IPS-15b (cell line): ENCODE data around the gene KIFC3.
"Not testable (repeated sequence)": the region's sequence is repeated elsewhere in the genome, so short reads cannot be mapped to it uniquely, and the experiment has no call there.

ENCODE experiments used
- H3K27me3 ChIP-seq: one replicate; pipeline ENCODE4 v1.6.1; 2013; ENCODE audit warnings: low read length; ENCODE audit not compliant: control insufficient read depth, insufficient read depth
- H3K36me3 ChIP-seq: one replicate; pipeline ENCODE4 v1.6.1; 2013; ENCODE audit warnings: low read length; ENCODE audit not compliant: control insufficient read depth, insufficient read depth
- H3K4me1 ChIP-seq: one replicate; pipeline ENCODE4 v1.6.1; 2013; ENCODE audit warnings: mild to moderate bottlenecking, low read length; ENCODE audit not compliant: control insufficient read depth, insufficient read depth
- H3K4me3 ChIP-seq: one replicate; pipeline ENCODE4 v1.5.1; 2013; ENCODE audit warnings: low read depth, low read length
- H3K9ac ChIP-seq: one replicate; pipeline ENCODE4 v1.6.1; 2013; ENCODE audit warnings: low read depth, mild to moderate bottlenecking, low read length
- H3K9me3 ChIP-seq: one replicate; pipeline ENCODE4 v1.6.1; 2013; ENCODE audit warnings: mild to moderate bottlenecking, low read length; ENCODE audit not compliant: control insufficient read depth, insufficient read depth

KIFC3 gene

GRCh38 chr16:57725554-57725953, 76.7 kb downstream of the KIFC3 start:
- no peak overlapping the region for H3K4me3 ChIP-seq
- no peak overlapping the region for H3K9ac ChIP-seq
- H3K36me3 ChIP-seq: no peaks in the 10 kb centered on the region
- H3K9me3 ChIP-seq: no peaks in the 10 kb centered on the region
- H3K4me1 ChIP-seq: no peaks in the 10 kb centered on the region
- H3K27me3 ChIP-seq: no peaks in the 10 kb centered on the region

GRCh38 chr16:57725151-57725550, 77.1 kb downstream of the KIFC3 start:
- Histone ChIP-seq H3K4me1 (no peaks in the 10 kb centered on the region), H3K36me3 (no peaks in the 10 kb centered on the region), H3K4me3 (no peak overlapping the region), H3K9ac (no peak overlapping the region), H3K27me3 (no peaks in the 10 kb centered on the region), H3K9me3 (no peaks in the 10 kb centered on the region)

GRCh38 chr16:57724531-57724930, 77.8 kb downstream of the KIFC3 start:
- Histone ChIP-seq H3K36me3 (no peaks in the 10 kb centered on the region), H3K9me3 (no peaks in the 10 kb centered on the region), H3K9ac (no peak overlapping the region), H3K27me3 (no peaks in the 10 kb centered on the region), H3K4me3 (no peak overlapping the region), H3K4me1 (no peaks in the 10 kb centered on the region)

GRCh38 chr16:57723170-57723569, 79.1 kb downstream of the KIFC3 start:
- Histone ChIP-seq H3K4me1 (no peaks in the 10 kb centered on the region), H3K9me3 (no peaks in the 10 kb centered on the region), H3K9ac (no peak overlapping the region), H3K27me3 (no peaks in the 10 kb centered on the region), H3K36me3 (no peaks in the 10 kb centered on the region), H3K4me3 (no peak overlapping the region)

GRCh38 chr16:57722651-57723050, 79.6 kb downstream of the KIFC3 start:
- no peaks in the 10 kb centered on the region for H3K4me1 ChIP-seq
- no peak overlapping the region for H3K9ac ChIP-seq
- H3K27me3 ChIP-seq: no peaks in the 10 kb centered on the region
- no peaks in the 10 kb centered on the region for H3K36me3 ChIP-seq
- H3K9me3 ChIP-seq: no peaks in the 10 kb centered on the region
- no peak overlapping the region for H3K4me3 ChIP-seq

GRCh38 chr16:57722210-57722499, 80.1 kb downstream of the KIFC3 start:
- Histone ChIP-seq H3K4me1 (no peaks in the 10 kb centered on the region), H3K9ac (no peak overlapping the region), H3K27me3 (no peaks in the 10 kb centered on the region), H3K9me3 (no peaks in the 10 kb centered on the region), H3K36me3 (no peaks in the 10 kb centered on the region), H3K4me3 (no peak overlapping the region)

GRCh38 chr16:57721356-57722209, 80.7 kb downstream of the KIFC3 start:
- H3K4me3 ChIP-seq: no peak overlapping the region
- no peaks in the 10 kb centered on the region for H3K27me3 ChIP-seq
- no peaks in the 10 kb centered on the region for H3K4me1 ChIP-seq
- H3K36me3 ChIP-seq: no peaks in the 10 kb centered on the region
- no peak overlapping the region for H3K9ac ChIP-seq
- no peaks in the 10 kb centered on the region for H3K9me3 ChIP-seq

GRCh38 chr16:57720142-57720575, 82.1 kb downstream of the KIFC3 start:
- Histone ChIP-seq H3K4me1 (no peaks in the 10 kb centered on the region), H3K27me3 (no peaks in the 10 kb centered on the region), H3K36me3 (no peaks in the 10 kb centered on the region), H3K4me3 (no peak overlapping the region), H3K9ac (no peak overlapping the region), H3K9me3 (no peaks in the 10 kb centered on the region)

GRCh38 chr16:57714047-57714446, 88.2 kb downstream of the KIFC3 start:
- no peaks in the 10 kb centered on the region for H3K27me3 ChIP-seq
- no peak overlapping the region for H3K9ac ChIP-seq
- no peaks in the 10 kb centered on the region for H3K36me3 ChIP-seq
- H3K4me1 ChIP-seq: no peaks in the 10 kb centered on the region
- H3K4me3 ChIP-seq: no peak overlapping the region
- H3K9me3 ChIP-seq: no peaks in the 10 kb centered on the region

GRCh38 chr16:57713596-57713995, 88.7 kb downstream of the KIFC3 start:
- Histone ChIP-seq H3K9ac (no peak overlapping the region), H3K36me3 (no peaks in the 10 kb centered on the region), H3K27me3 (no peaks in the 10 kb centered on the region), H3K9me3 (no peaks in the 10 kb centered on the region), H3K4me1 (no peaks in the 10 kb centered on the region), H3K4me3 (no peak overlapping the region)

GRCh38 chr16:57712569-57712968, 89.7 kb downstream of the KIFC3 start:
- not testable (repeated sequence) for H3K4me1 ChIP-seq, H3K36me3 ChIP-seq, H3K9ac ChIP-seq, H3K27me3 ChIP-seq, H3K4me3 ChIP-seq, H3K9me3 ChIP-seq

- Histone ChIP-seq H3K36me3 (no peaks in the 10 kb centered on the region), H3K4me1 (no peaks in the 10 kb centered on the region), H3K9me3 (no peaks in the 10 kb centered on the region), H3K9ac (no peak overlapping the region), H3K4me3 (no peak overlapping the region), H3K27me3 (no peaks in the 10 kb centered on the region)
Observed at GRCh38 chr16:57711993-57712392, 90.3 kb downstream of the KIFC3 start.
